GM12878 (cell line): ENCODE data around the gene PDK1. TPM values are rescaled to one million over a fixed set of nuclear protein-coding genes. Genes with fewer than 3 reads are reported as not detected.

Source experiments
- ATAC-seq: fragments of 200-7000 bp; cut with Tn5 transposase; 3 replicates; pipeline ENCODE4 v1.9.1; 2020; ENCODE audit warnings: mild to moderate bottlenecking, moderate library complexity
- BruUV-seq: library from RNA; stranded (reverse); fragments of 400-500 nt; replicated peaks from 2 replicates; lab custom pipeline; 2021; lab: Mats Ljungman, UMichigan
- CTCF ChIA-PET: fragments of 300-600 bp; sonication (Branson Sonifier 250); formaldehyde crosslinking; extraction: SDS; loops from one replicate; lab custom pipeline; 2021; ENCODE audit warnings: inconsistent platforms; lab: Yijun Ruan, JAX
- POLR2A ChIA-PET: fragments of 350-600 bp; formaldehyde crosslinking; extraction: SDS; loops from one replicate; lab custom pipeline; 2021; ENCODE audit warnings: inconsistent platforms; lab: Charles Lee
- RAD21 ChIA-PET: fragments of 300-600 bp; sonication (Branson Sonifier 250); formaldehyde crosslinking; loops from one replicate; lab custom pipeline; 2023; ENCODE audit warnings: antibody characterized with exemption; ENCODE audit not compliant: unreplicated experiment; lab: Charles Lee
- SMC1A ChIA-PET: fragments of 300-600 bp; sonication (Branson Sonifier 250); formaldehyde crosslinking; loops from one replicate; lab custom pipeline; 2023; ENCODE audit not compliant: unreplicated experiment, uncharacterized antibody; lab: Charles Lee
- DNase-seq: peaks from one replicate; pipeline ENCODE4 v3.0.0-alpha.2; 2011; ENCODE audit warnings: low read depth, low spot score
- FAIRE-seq: peaks from 3 replicates; lab custom pipeline; 2011; peaks lifted over from hg19 to GRCh38; lab: Jason Lieb, UNC
- H2AFZ ChIP-seq: 2 replicates; pipeline ENCODE4 v1.6.0; 2011; ENCODE audit warnings: low read depth, low read length, control low read depth; ENCODE audit not compliant: control insufficient read depth
- H3K27ac ChIP-seq: 2 replicates; pipeline ENCODE4 v1.5.1; 2011; ENCODE audit warnings: control low read depth; ENCODE audit not compliant: control insufficient read depth, insufficient read depth
- H3K27me3 ChIP-seq, 2 experiments: replicated peaks in 1 of 2; 2 replicates each; pipeline versions ENCODE4 v1.6.0 to v1.6.1; 2011; ENCODE audit warnings: low read length in 1 of 2; ENCODE audit not compliant: control insufficient read depth in 2 of 2, insufficient read depth in 2 of 2
- H3K36me3 ChIP-seq, 2 experiments: 2 replicates each; pipeline ENCODE4 v1.5.1; 2011; ENCODE audit warnings: low read length in 1 of 2; ENCODE audit not compliant: control insufficient read depth in 2 of 2, insufficient read depth in 2 of 2
- H3K4me1 ChIP-seq: 2 replicates; pipeline ENCODE4 v1.6.1; 2011; ENCODE audit warnings: mild to moderate bottlenecking, low read length, moderate library complexity, mixed read lengths; ENCODE audit not compliant: control insufficient read depth, insufficient read depth
- H3K4me2 ChIP-seq: 2 replicates; pipeline ENCODE4 v1.6.0; 2011; ENCODE audit warnings: control low read depth; ENCODE audit not compliant: control insufficient read depth, insufficient read depth
- H3K4me3 ChIP-seq: fragments of 200-600 bp; sonication (generic); 2 replicates; pipeline ENCODE4 v1.5.1; 2016
- H3K79me2 ChIP-seq: 2 replicates; pipeline ENCODE4 v1.6.0; 2011; ENCODE audit warnings: low read length; ENCODE audit not compliant: control insufficient read depth, insufficient read depth
- H3K9ac ChIP-seq: 2 replicates; pipeline ENCODE4 v1.8.0; 2011; ENCODE audit warnings: low read length, control low read depth, mixed read lengths; ENCODE audit not compliant: control insufficient read depth, insufficient read depth
- H3K9me3 ChIP-seq: replicated peaks from 3 replicates; pipeline ENCODE4 v1.5.1; 2011; ENCODE audit warnings: mild to moderate bottlenecking, low read length; ENCODE audit not compliant: control insufficient read depth, insufficient read depth
- H4K20me1 ChIP-seq: 2 replicates; pipeline ENCODE4 v1.6.0; 2011; ENCODE audit not compliant: control insufficient read depth, insufficient read depth
- DPF2 ChIP-seq: fragments of 450-650 bp; IDR thresholded peaks from 2 replicates; pipeline ENCODE4 v1.6.1; 2017; ENCODE audit warnings: mild to moderate bottlenecking
- RELB ChIP-seq: fragments of 450-650 bp; IDR thresholded peaks from 2 replicates; pipeline ENCODE4 v1.6.1; 2017; ENCODE audit warnings: low read depth, mild to moderate bottlenecking, moderate library complexity
- WGBS: methylation state at CpG from one replicate; pipeline ENCODE4 v1.1.6; 2016; ENCODE audit warnings: low lambda C conversion rate; ENCODE audit not compliant: insufficient replicate concordance, insufficient coverage; ENCODE audit errors: missing lambda C conversion rate; 5-methylcytosine and 5-hydroxymethylcytosine counted together
- in situ Hi-C: fragments of 300-500 bp; cut with MboI; formaldehyde crosslinking; loops from 9 replicates; pipeline ENCODE4 v1.14.3; 2018; ENCODE audit warnings: mixed read lengths
- intact Hi-C: fragments of 100-400 bp; cut with micrococcal nuclease; formaldehyde crosslinking; loops from one replicate; pipeline ENCODE4 v1.14.2; 2022; ENCODE audit not compliant: unreplicated experiment
- polyA plus RNA-seq, 11 experiments: library from polyadenylated mRNA; depleted of rRNA in 4 of 11; unstranded in 6 of 11; stranded (reverse) in 5 of 11; fragments of >200 nt; fragmentation: Nextera tagmentation in 4 of 11; fragmentation: Illumina TruSeq in 1 of 11; extraction: Ambion mirVana in 4 of 11; extraction: Trizol in 1 of 11; gene quantifications; 1 replicate in 1 of 11; 2 replicates in 10 of 11; pipeline versions ENCODE4 v1.2.1 to v1.2.3, GENCODE V29; 2011 to 2016; ENCODE audit warnings: inconsistent platforms in 2 of 11, missing spikeins in 2 of 11, low read depth in 1 of 11
- small RNA-seq: library from RNA; depleted of rRNA; stranded (forward); fragments of <200 nt; gene quantifications from one replicate; pipeline ENCODE3, GENCODE V24; 2014
- total RNA-seq, 4 experiments: library from RNA; depleted of rRNA in 3 of 4; stranded (reverse); fragments of >200 nt in 3 of 4; fragmentation: Illumina TruSeq in 1 of 4; extraction: Trizol in 1 of 4; gene quantifications; 2 replicates each; pipeline versions ENCODE4 v1.2.1 to v1.2.3, GENCODE V29; 2013 to 2021

Gene PDK1
- total and polyA plus RNA-seq, 10 of the 15 experiments (the other 5 are each of a cell fraction or from before 2014, with no cell fraction given), result 5.3 to 128 (median 17.1) TPM

GRCh38 chr2:172655838-172656573 is 100.1 kb downstream of the PDK1 start:
- Histone ChIP-seq H2AFZ (no peak overlapping the region), H3K36me3 (no peaks in the 10 kb centered on the region), H3K4me1 (no peaks in the 10 kb centered on the region), H3K4me3 (no peak overlapping the region), H3K9ac (no peak overlapping the region), H3K79me2 (no peaks in the 10 kb centered on the region), H4K20me1 (no peaks in the 10 kb centered on the region), H3K27ac (no peak overlapping the region), H3K27me3 (no peaks in the 10 kb centered on the region), H3K9me3 (no peaks in the 10 kb centered on the region; the same call in 2 of the 3 replicates), H3K4me2 (no peak overlapping the region)
- in situ Hi-C loops (no loop called here), intact Hi-C loops (no loop called here)
- 21% methylated on average over 5 of the region's 5 CpGs for WGBS
- BruUV-seq, result no TSS peak
- SMC1A ChIA-PET, result interaction anchor here (1.3 kb wide), 1 partner anchor 30 kb away, joined by 4 read pairs; no protein-coding TSS in a partner anchor
- POLR2A ChIA-PET, result interaction anchor here (0.6 kb wide), 1 partner anchor 13 kb away, joined by 3 read pairs; no protein-coding TSS in a partner anchor
- FAIRE-seq (no peak), DNase-seq (no peak), ATAC-seq (no peak)
- TF ChIP-seq RELB (no peak), DPF2 (no peak)
- RAD21 ChIA-PET, result no interaction called here
- CTCF ChIA-PET, result no interaction called here

Small RNA genes lying within 50 kb of the gene (small RNA-seq; reads per million reads assigned to genes)
- gene RF00019, result not detected

Other genes with a start within 250 kb of the PDK1 start
- 0.05 and 0.34 TPM in 2 replicates for gene ITGA6, start 128.5 kb upstream of the PDK1 start, total RNA-seq (2014; rRNA removed)
- 0.09 and 0.22 TPM in 2 replicates for gene ITGA6, start 128.5 kb upstream of the PDK1 start, total RNA-seq (2014; rRNA removed; fragmentation: Illumina TruSeq; extraction: Trizol)
- 0.36 and 0.51 TPM in 2 replicates for gene ITGA6, start 128.5 kb upstream of the PDK1 start, total RNA-seq (2021)
- 0.01 TPM in 1 of 2 replicates, not detected in the other for gene ITGA6, start 128.5 kb upstream of the PDK1 start, polyA plus RNA-seq (2011; rRNA removed)
- 0.08 and 0.16 TPM in 2 replicates for gene ITGA6, start 128.5 kb upstream of the PDK1 start, polyA plus RNA-seq (2014; fragmentation: Illumina TruSeq; extraction: Trizol)
- under 1 TPM in 1 of 2 experiments, not detected in 1; 0.07 TPM for gene ITGA6, start 128.5 kb upstream of the PDK1 start, polyA plus RNA-seq (2014; fragmentation: Nextera tagmentation; extraction: Ambion mirVana)
- gene ITGA6, start 128.5 kb upstream of the PDK1 start, polyA plus RNA-seq (2014; rRNA removed), result 0.01 and 0.06 TPM in 2 replicates
- under 1 TPM in 1 of 2 experiments, not detected in 1; 0.11 TPM for gene ITGA6, start 128.5 kb upstream of the PDK1 start, polyA plus RNA-seq (2016; fragmentation: Nextera tagmentation; extraction: Ambion mirVana)
- gene RAPGEF4, start 179.8 kb downstream of the PDK1 start, total RNA-seq (2014; rRNA removed), result 0.38 TPM in 1 of 2 replicates, not detected in the other
- gene RAPGEF4, start 179.8 kb downstream of the PDK1 start, total RNA-seq (2014; rRNA removed; fragmentation: Illumina TruSeq; extraction: Trizol), result not detected in 2 replicates
- gene RAPGEF4, start 179.8 kb downstream of the PDK1 start, total RNA-seq (2021), result 0.18 TPM in 1 of 2 replicates, not detected in the other
- 0.18 and 0.27 TPM in 2 replicates for gene RAPGEF4, start 179.8 kb downstream of the PDK1 start, polyA plus RNA-seq (2011; rRNA removed)
- gene RAPGEF4, start 179.8 kb downstream of the PDK1 start, polyA plus RNA-seq (2014; fragmentation: Illumina TruSeq; extraction: Trizol), result 0.06 TPM in 1 of 2 replicates, not detected in the other
- not detected for gene RAPGEF4, start 179.8 kb downstream of the PDK1 start, polyA plus RNA-seq (2014; fragmentation: Nextera tagmentation; extraction: Ambion mirVana)
- gene RAPGEF4, start 179.8 kb downstream of the PDK1 start, polyA plus RNA-seq (2014; rRNA removed), result 0.28 TPM in 1 of 2 replicates, not detected in the other
- gene RAPGEF4, start 179.8 kb downstream of the PDK1 start, polyA plus RNA-seq (2016; fragmentation: Nextera tagmentation; extraction: Ambion mirVana), result not detected